MM.1S (cell line): Measurements from ENCODE around the gene DDX25.

Source experiments
- DNase-seq: peaks from one replicate; pipeline ENCODE4 v3.0.0-alpha.2; 2015
- H2AFZ ChIP-seq: fragments of 300-600 bp; sonication (generic); 2 replicates; pipeline ENCODE4 v1.6.0; 2016; ENCODE audit warnings: antibody characterized with exemption, low read length
- H3F3A ChIP-seq: fragments of 300-600 bp; sonication (generic); 2 replicates; pipeline ENCODE4 v1.6.1; 2016; ENCODE audit warnings: mild to moderate bottlenecking, antibody characterized with exemption, low read length, moderate library complexity, mixed read lengths; ENCODE audit not compliant: insufficient read depth
- H3K27ac ChIP-seq: fragments of 300-600 bp; sonication (generic); 2 replicates; pipeline ENCODE4 v1.5.1; 2016; ENCODE audit warnings: mild to moderate bottlenecking, low read length
- H3K27me3 ChIP-seq: fragments of 300-600 bp; sonication (generic); replicated peaks from 2 replicates; pipeline ENCODE4 v1.6.0; 2016; ENCODE audit warnings: low read length; ENCODE audit not compliant: insufficient read depth
- H3K36me3 ChIP-seq: fragments of 300-600 bp; sonication (generic); replicated peaks from 2 replicates; pipeline ENCODE4 v1.6.1; 2016; ENCODE audit warnings: mild to moderate bottlenecking, low read length, mixed read lengths; ENCODE audit not compliant: insufficient read depth
- H3K4me1 ChIP-seq: fragments of 300-600 bp; sonication (generic); 2 replicates; pipeline ENCODE4 v1.6.1; 2016; ENCODE audit warnings: low read length, mixed read lengths
- H3K4me2 ChIP-seq: fragments of 300-600 bp; sonication (generic); 2 replicates; pipeline ENCODE4 v1.6.0; 2016; ENCODE audit warnings: low read depth, low read length
- H3K4me3 ChIP-seq: fragments of 300-600 bp; sonication (generic); 2 replicates; pipeline ENCODE4 v1.5.1; 2016; ENCODE audit warnings: low read length, mixed read lengths
- H3K79me2 ChIP-seq: fragments of 300-600 bp; sonication (generic); 2 replicates; pipeline ENCODE4 v1.6.1; 2016; ENCODE audit warnings: mixed run types, low read length, mixed read lengths
- H3K9ac ChIP-seq: fragments of 300-600 bp; sonication (generic); 2 replicates; pipeline ENCODE4 v1.6.1; 2016; ENCODE audit warnings: low read length, mixed read lengths
- H3K9me2 ChIP-seq: fragments of 300-600 bp; sonication (generic); replicated peaks from 2 replicates; pipeline ENCODE4 v1.6.1; 2016; ENCODE audit warnings: mild to moderate bottlenecking, low read length, mixed read lengths; ENCODE audit not compliant: insufficient read depth
- H3K9me3 ChIP-seq: fragments of 300-600 bp; sonication (generic); replicated peaks from 2 replicates; pipeline ENCODE4 v1.6.1; 2016; ENCODE audit warnings: mild to moderate bottlenecking, low read length, mixed read lengths; ENCODE audit not compliant: insufficient read depth
- H4K20me1 ChIP-seq: fragments of 300-600 bp; sonication (generic); 2 replicates; pipeline ENCODE4 v1.6.1; 2016; ENCODE audit warnings: mild to moderate bottlenecking, low read length, moderate library complexity, mixed read lengths; ENCODE audit not compliant: insufficient read depth
- CTCF ChIP-seq: fragments of 300-600 bp; sonication (generic); IDR thresholded peaks from 2 replicates; pipeline ENCODE4 v1.5.1; 2016; ENCODE audit warnings: antibody characterized with exemption, low read length, mixed read lengths
- EZH2 ChIP-seq: fragments of 300-600 bp; sonication (generic); optimal IDR thresholded peaks from 2 replicates; pipeline ENCODE3; 2017; ENCODE audit warnings: low read depth, mild to moderate bottlenecking, antibody characterized with exemption, low read length, mixed read lengths
- EZH2phosphoT487 ChIP-seq: fragments of 300-600 bp; sonication (generic); IDR thresholded peaks from 2 replicates; pipeline ENCODE4 v1.6.1; 2018; ENCODE audit warnings: antibody characterized with exemption, low read length

Gene DDX25

DNA sequence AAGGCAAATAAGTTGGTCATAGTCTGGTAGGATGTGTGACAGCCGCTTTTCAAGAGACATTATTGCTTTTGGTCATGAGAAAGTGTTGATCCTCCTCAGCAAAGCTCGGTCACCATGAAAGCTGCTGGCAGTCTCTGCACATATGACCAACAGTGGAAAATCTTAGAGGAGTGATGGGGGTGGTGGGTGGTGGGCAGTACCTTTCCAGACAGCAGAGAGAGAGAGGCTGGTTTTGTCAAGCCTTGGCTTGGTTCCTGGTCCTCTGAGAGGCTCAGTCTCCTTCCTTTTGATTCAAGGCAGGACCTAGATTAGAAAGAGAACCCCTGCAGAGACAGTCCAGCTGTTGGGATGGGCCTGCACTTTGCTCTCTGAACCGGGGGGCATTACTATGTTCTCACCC lies 21.5 kb downstream of the DDX25 start:
- H3K27me3 ChIP-seq = no peaks in the 10 kb centered on the region
- no peaks in the 10 kb centered on the region for H3F3A ChIP-seq
- no peaks in the 10 kb centered on the region for H4K20me1 ChIP-seq
- no peak overlapping the region for H3K27ac ChIP-seq
- H3K4me2 ChIP-seq = no peak overlapping the region
- no peak overlapping the region for H3K4me3 ChIP-seq
- H3K79me2 ChIP-seq = no peaks in the 10 kb centered on the region
- TF ChIP-seq EZH2 (no peak), CTCF (no peak), EZH2phosphoT487 (no peak)
- no peak overlapping the region for H2AFZ ChIP-seq
- H3K4me1 ChIP-seq = no peaks in the 10 kb centered on the region
- no peaks in the 10 kb centered on the region for H3K9me3 ChIP-seq
- no peaks in the 10 kb centered on the region for H3K9me2 ChIP-seq
- no peak for DNase-seq
- no peak overlapping the region for H3K9ac ChIP-seq
- no peaks in the 10 kb centered on the region for H3K36me3 ChIP-seq

GRCh38 chr11:125926682-125927081 lies 22.4 kb downstream of the DDX25 start:
- H3K9ac ChIP-seq = no peak overlapping the region
- no peak overlapping the region for H2AFZ ChIP-seq
- no peaks in the 10 kb centered on the region for H3K79me2 ChIP-seq
- H3K4me1 ChIP-seq = no peaks in the 10 kb centered on the region
- no peaks in the 10 kb centered on the region for H4K20me1 ChIP-seq
- H3K36me3 ChIP-seq = no peaks in the 10 kb centered on the region
- no peak overlapping the region for H3K27ac ChIP-seq
- no peak overlapping the region for H3K4me3 ChIP-seq
- no peak for TF ChIP-seq EZH2phosphoT487
- TF ChIP-seq CTCF = no peak
- no peak for TF ChIP-seq EZH2
- H3K9me2 ChIP-seq = no peaks in the 10 kb centered on the region
- H3F3A ChIP-seq = no peaks in the 10 kb centered on the region
- H3K4me2 ChIP-seq = no peak overlapping the region
- H3K9me3 ChIP-seq = no peaks in the 10 kb centered on the region
- no peaks in the 10 kb centered on the region for H3K27me3 ChIP-seq
- DNase-seq = no peak

GRCh38 chr11:125929445-125930075 lies 25.3 kb downstream of the DDX25 start:
- Histone ChIP-seq H3K4me2 (no peak overlapping the region), H3K27me3 (no peaks in the 10 kb centered on the region), H3K27ac (no peak overlapping the region), H3K36me3 (no peaks in the 10 kb centered on the region), H3K9me3 (no peaks in the 10 kb centered on the region), H3K4me1 (no peaks in the 10 kb centered on the region), H2AFZ (no peak overlapping the region), H4K20me1 (no peaks in the 10 kb centered on the region), H3K9ac (no peak overlapping the region), H3K9me2 (no peaks in the 10 kb centered on the region), H3K79me2 (no peaks in the 10 kb centered on the region), H3K4me3 (no peak overlapping the region), H3F3A (no peaks in the 10 kb centered on the region)
- no peak for DNase-seq
- TF ChIP-seq EZH2phosphoT487 (no peak), EZH2 (no peak), CTCF (no peak)
